OCI-LY7 (cell line): ENCODE results near the gene CLDN10.

Source experiments
- EZH2phosphoT487 ChIP-seq: fragments of 200-600 bp; sonication (generic); IDR thresholded peaks from 2 replicates; pipeline ENCODE4 v1.6.1; 2018; ENCODE audit warnings: low read depth, borderline replicate concordance, mild to moderate bottlenecking, mixed run types, antibody characterized with exemption, low read length, moderate library complexity, mixed read lengths
- TF ChIP-seq, protein P1 (sequence below): fragments of 200-600 bp; sonication (generic); conservative IDR thresholded peaks from 2 replicates; pipeline ENCODE4 v1.5.1; 2014; ENCODE audit warnings: mild to moderate bottlenecking, antibody characterized with exemption, low read length, moderate library complexity, mixed read lengths

DNA sequence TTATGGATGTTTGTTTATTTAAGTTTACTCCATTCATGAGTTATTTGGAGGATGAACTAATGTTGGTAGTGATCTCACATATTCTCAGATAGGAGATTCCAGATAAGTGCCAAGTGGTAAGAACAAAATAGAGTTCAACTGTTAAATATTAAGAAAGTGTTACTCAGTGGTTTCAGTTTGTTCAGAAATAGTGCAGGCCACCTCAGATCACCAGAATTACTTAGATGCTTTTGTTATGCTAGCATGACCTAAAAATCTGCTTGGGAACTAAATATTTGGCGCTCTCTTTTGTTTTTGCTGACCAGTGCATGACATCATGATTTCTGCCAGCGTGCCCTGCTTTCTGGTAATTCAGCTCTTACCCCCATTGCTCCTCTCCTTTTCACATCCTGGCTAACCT is 15.6 kb downstream of the CLDN10 start:
- TF ChIP-seq, protein P1, sequence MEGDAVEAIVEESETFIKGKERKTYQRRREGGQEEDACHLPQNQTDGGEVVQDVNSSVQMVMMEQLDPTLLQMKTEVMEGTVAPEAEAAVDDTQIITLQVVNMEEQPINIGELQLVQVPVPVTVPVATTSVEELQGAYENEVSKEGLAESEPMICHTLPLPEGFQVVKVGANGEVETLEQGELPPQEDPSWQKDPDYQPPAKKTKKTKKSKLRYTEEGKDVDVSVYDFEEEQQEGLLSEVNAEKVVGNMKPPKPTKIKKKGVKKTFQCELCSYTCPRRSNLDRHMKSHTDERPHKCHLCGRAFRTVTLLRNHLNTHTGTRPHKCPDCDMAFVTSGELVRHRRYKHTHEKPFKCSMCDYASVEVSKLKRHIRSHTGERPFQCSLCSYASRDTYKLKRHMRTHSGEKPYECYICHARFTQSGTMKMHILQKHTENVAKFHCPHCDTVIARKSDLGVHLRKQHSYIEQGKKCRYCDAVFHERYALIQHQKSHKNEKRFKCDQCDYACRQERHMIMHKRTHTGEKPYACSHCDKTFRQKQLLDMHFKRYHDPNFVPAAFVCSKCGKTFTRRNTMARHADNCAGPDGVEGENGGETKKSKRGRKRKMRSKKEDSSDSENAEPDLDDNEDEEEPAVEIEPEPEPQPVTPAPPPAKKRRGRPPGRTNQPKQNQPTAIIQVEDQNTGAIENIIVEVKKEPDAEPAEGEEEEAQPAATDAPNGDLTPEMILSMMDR, result no peak
- no peak for TF ChIP-seq EZH2phosphoT487
